Measurements from ENCODE around the gene LRR1. TPM values are rescaled to one million over a fixed set of nuclear protein-coding genes. Genes with fewer than 3 reads are reported as not detected.

LRR1 gene
- total RNA-seq = 15.6 and 16.4 TPM in 2 replicates
- long read RNA-seq, transcript LRR1-201 (4 exons, 1,745 nt) = major isoform, 37 of 50 reads
- long read RNA-seq, partial matches to known transcripts = 0 of 50 reads
- long read RNA-seq, other reads (novel, unspliced or antisense) = 12 of 50 reads

- H3K27ac Mint-ChIP-seq = peak within 1 kb of the TSS; percentile 98
- no peak for TF ChIP-seq CTCF (IDR thresholded peaks at IDR 0.05; ENCODE audit: unreplicated experiment)
- no peaks in the 10 kb centered on the region for H3K36me3 Mint-ChIP-seq (ENCODE audit: insufficient read depth)
- peaks cover 33% of the 10 kb centered on the region for H3K4me1 Mint-ChIP-seq (ENCODE audit: low read depth)
- no peaks in the 10 kb centered on the region for H3K27me3 Mint-ChIP-seq
- H3K4me3 Mint-ChIP-seq (ENCODE audit: low read depth) = peak within 1 kb of the TSS; percentile 86
- no peaks in the 10 kb centered on the region for H3K9me3 Mint-ChIP-seq (ENCODE audit: low read depth)
- peak; percentile 83 for DNase-seq (ENCODE audit: low spot score, unreplicated experiment)
Observed at GRCh38 chr14:49598485-49599300, at the start of gene LRR1. Gene LRR1, plus strand, starts transcription at chr14:49598940. Its CDS starts 81 bp downstream, at chr14:49599021.

- no peak overlapping the region for H3K4me3 Mint-ChIP-seq (ENCODE audit: low read depth)
- H3K27ac Mint-ChIP-seq = no peak overlapping the region
- no peaks in the 10 kb centered on the region for H3K9me3 Mint-ChIP-seq (ENCODE audit: low read depth)
- TF ChIP-seq CTCF (IDR thresholded peaks at IDR 0.05; ENCODE audit: unreplicated experiment) = no peak
- H3K27me3 Mint-ChIP-seq = no peaks in the 10 kb centered on the region
- no peak for DNase-seq (ENCODE audit: low spot score, unreplicated experiment)
- no peaks in the 10 kb centered on the region for H3K36me3 Mint-ChIP-seq (ENCODE audit: insufficient read depth)
- H3K4me1 Mint-ChIP-seq (ENCODE audit: low read depth) = peaks cover 17% of the 10 kb centered on the region
Observed at GRCh38 chr14:49549446-49549845, 49.3 kb upstream of the LRR1 start.

GRCh38 chr14:49549881-49550280 lies 48.9 kb upstream of the LRR1 start:
- Mint-ChIP-seq H3K9me3 (ENCODE audit: low read depth) (no peaks in the 10 kb centered on the region), H3K36me3 (ENCODE audit: insufficient read depth) (no peaks in the 10 kb centered on the region), H3K4me1 (ENCODE audit: low read depth) (peaks cover 17% of the 10 kb centered on the region), H3K27ac (no peak overlapping the region), H3K4me3 (ENCODE audit: low read depth) (no peak overlapping the region), H3K27me3 (no peaks in the 10 kb centered on the region)
- no peak for DNase-seq (ENCODE audit: low spot score, unreplicated experiment)
- TF ChIP-seq CTCF (IDR thresholded peaks at IDR 0.05; ENCODE audit: unreplicated experiment) = no peak

GRCh38 chr14:49550286-49551184 lies 48.2 kb upstream of the LRR1 start:
- Mint-ChIP-seq H3K4me3 (ENCODE audit: low read depth) (no peak overlapping the region), H3K9me3 (ENCODE audit: low read depth) (no peaks in the 10 kb centered on the region), H3K27me3 (no peaks in the 10 kb centered on the region), H3K36me3 (ENCODE audit: insufficient read depth) (no peaks in the 10 kb centered on the region), H3K4me1 (ENCODE audit: low read depth) (peaks cover 17% of the 10 kb centered on the region), H3K27ac (no peak overlapping the region)
- TF ChIP-seq CTCF (IDR thresholded peaks at IDR 0.05; ENCODE audit: unreplicated experiment) = peak; percentile 33
- DNase-seq (ENCODE audit: low spot score, unreplicated experiment) = no peak

- H3K27ac Mint-ChIP-seq = no peak overlapping the region
Observed at GRCh38 chr14:49551569-49551968, 47.2 kb upstream of the LRR1 start.

More at GRCh38 chr14:49551569-49551968, 47.2 kb upstream of the LRR1 start:
- DNase-seq (ENCODE audit: low spot score, unreplicated experiment) = no peak
- Mint-ChIP-seq H3K4me3 (ENCODE audit: low read depth) (no peak overlapping the region), H3K9me3 (ENCODE audit: low read depth) (no peaks in the 10 kb centered on the region), H3K36me3 (ENCODE audit: insufficient read depth) (no peaks in the 10 kb centered on the region), H3K4me1 (ENCODE audit: low read depth) (peaks cover 17% of the 10 kb centered on the region), H3K27me3 (no peaks in the 10 kb centered on the region)
- no peak for TF ChIP-seq CTCF (IDR thresholded peaks at IDR 0.05; ENCODE audit: unreplicated experiment)

All from progenitor cell of endocrine pancreas (in vitro differentiated cells).